Measurements from ENCODE around the gene PEMT.

The PEMT gene

DNA sequence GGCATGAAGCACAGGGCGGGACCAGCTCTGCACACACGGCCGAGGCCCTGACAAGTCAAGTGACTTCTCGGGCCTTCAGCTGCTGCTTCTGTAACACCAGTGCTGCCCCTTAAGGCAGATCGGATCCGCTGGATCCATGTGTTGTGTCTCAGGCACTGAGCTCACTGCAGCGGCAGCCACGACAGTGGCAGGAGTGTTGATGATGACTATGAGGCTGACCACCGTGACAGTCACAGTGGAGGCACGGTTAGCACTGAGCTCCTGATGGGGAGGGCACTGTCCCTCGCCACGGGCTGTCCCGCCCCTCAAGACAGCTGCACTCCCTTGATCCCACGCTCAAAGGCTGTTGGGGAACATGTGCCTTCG, 29.4 kb downstream of the PEMT start:
- Histone ChIP-seq H3K36me3 (ENCODE audit: control insufficient read depth, insufficient read depth, low read length) (no peaks in the 10 kb centered on the region), H3K27me3 (replicated peaks; ENCODE audit: control insufficient read depth, insufficient read depth, low read length) (no peaks in the 10 kb centered on the region), H3K4me3 (replicated peaks; ENCODE audit: low read depth, low read length) (no peak overlapping the region)
- TF ChIP-seq, protein P1, sequence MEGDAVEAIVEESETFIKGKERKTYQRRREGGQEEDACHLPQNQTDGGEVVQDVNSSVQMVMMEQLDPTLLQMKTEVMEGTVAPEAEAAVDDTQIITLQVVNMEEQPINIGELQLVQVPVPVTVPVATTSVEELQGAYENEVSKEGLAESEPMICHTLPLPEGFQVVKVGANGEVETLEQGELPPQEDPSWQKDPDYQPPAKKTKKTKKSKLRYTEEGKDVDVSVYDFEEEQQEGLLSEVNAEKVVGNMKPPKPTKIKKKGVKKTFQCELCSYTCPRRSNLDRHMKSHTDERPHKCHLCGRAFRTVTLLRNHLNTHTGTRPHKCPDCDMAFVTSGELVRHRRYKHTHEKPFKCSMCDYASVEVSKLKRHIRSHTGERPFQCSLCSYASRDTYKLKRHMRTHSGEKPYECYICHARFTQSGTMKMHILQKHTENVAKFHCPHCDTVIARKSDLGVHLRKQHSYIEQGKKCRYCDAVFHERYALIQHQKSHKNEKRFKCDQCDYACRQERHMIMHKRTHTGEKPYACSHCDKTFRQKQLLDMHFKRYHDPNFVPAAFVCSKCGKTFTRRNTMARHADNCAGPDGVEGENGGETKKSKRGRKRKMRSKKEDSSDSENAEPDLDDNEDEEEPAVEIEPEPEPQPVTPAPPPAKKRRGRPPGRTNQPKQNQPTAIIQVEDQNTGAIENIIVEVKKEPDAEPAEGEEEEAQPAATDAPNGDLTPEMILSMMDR (IDR thresholded peaks at IDR 0.05; ENCODE audit: insufficient read depth, low read length, poor library complexity, severe bottlenecking), result no peak
- no peak for DNase-seq (ENCODE audit: extremely low read depth, insufficient read length)

DNA sequence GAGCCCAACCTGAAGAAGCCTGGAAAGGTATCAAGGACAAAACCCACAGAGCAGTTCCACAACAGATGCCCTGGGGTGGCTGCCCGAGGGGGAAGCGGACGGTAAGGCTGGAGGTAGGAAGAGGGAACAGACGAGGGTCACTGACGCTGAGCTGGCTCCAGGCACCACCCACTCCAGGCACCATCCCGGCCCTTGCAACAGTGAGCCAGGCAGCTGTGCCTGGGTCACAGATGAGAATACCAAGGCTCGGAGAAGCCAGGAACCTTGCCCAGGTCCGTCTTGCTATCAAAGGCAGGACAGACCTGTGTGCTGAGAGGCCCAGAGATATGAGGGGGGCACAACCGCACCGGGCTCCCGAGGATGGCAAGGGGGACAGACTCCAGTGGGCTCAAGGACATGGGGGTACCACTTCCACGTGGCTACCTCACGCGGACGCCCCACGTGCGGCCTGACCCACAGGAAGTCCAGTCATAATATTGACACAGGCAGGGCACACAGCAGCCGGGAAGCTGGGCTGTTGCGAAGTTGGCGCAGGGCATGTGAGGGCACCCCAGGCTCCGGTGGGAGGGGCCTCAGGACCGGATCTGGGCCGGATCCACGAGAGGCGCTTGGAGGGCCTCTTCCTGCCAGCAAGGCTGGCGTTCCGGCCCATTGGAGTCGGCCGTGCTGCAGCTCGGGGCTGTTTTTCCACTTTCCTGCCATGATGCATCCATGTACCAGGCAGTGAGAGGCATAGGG, 29.9 kb downstream of the PEMT start:
- no peaks in the 10 kb centered on the region for H3K36me3 ChIP-seq (ENCODE audit: control insufficient read depth, insufficient read depth, low read length)
- TF ChIP-seq, protein P1 (IDR thresholded peaks at IDR 0.05; ENCODE audit: insufficient read depth, low read length, poor library complexity, severe bottlenecking), result no peak
- no peak for DNase-seq (ENCODE audit: extremely low read depth, insufficient read length)
- H3K4me3 ChIP-seq (replicated peaks; ENCODE audit: low read depth, low read length), result no peak overlapping the region
- no peaks in the 10 kb centered on the region for H3K27me3 ChIP-seq (replicated peaks; ENCODE audit: control insufficient read depth, insufficient read depth, low read length)

DNA sequence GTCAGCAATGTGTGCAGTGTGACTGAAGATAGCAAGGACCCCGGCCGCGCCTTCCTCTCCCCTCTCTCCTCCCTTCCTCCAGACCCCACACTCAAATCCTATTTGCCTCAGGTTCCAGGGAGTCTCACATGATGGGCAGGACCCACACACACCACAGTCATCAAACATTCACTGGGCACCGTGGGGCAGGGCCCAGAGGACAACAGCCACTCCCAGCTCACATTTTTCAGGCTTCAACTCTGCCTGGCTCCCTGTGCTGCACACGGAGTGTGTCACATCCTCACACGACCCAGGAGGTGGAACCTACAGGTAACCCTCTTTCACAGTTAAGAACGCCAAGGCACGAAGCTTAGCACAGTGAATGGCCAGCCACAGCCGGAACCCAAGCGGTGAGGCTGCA, 30.5 kb downstream of the PEMT start:
- no peak for DNase-seq (ENCODE audit: extremely low read depth, insufficient read length)
- Histone ChIP-seq H3K27me3 (replicated peaks; ENCODE audit: control insufficient read depth, insufficient read depth, low read length) (no peaks in the 10 kb centered on the region), H3K36me3 (ENCODE audit: control insufficient read depth, insufficient read depth, low read length) (no peaks in the 10 kb centered on the region), H3K4me3 (replicated peaks; ENCODE audit: low read depth, low read length) (no peak overlapping the region)
- TF ChIP-seq, protein P1 (IDR thresholded peaks at IDR 0.05; ENCODE audit: insufficient read depth, low read length, poor library complexity, severe bottlenecking), result no peak

DNA sequence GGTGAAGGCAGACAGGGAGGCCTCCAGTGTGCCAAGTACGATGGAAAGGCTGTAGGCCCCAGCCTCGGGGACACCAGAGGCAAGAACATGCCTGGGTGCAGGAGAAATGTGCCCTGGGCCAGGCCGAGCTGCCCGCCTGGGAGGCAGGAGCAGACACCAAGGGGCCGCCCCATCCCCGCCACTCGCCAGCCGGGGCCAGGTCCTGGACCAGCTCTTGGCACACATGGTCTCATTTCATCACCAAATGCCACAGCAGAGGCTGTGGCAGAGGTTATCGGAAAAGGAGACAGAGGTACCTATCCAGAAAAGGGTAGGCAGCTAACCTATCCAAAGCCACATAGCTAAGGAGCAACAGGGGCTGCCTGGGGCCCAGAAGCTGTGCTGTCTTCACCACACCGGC, 31.3 kb downstream of the PEMT start:
- TF ChIP-seq, protein P1 (IDR thresholded peaks at IDR 0.05; ENCODE audit: insufficient read depth, low read length, poor library complexity, severe bottlenecking), result no peak
- no peaks in the 10 kb centered on the region for H3K36me3 ChIP-seq (ENCODE audit: control insufficient read depth, insufficient read depth, low read length)
- no peaks in the 10 kb centered on the region for H3K27me3 ChIP-seq (replicated peaks; ENCODE audit: control insufficient read depth, insufficient read depth, low read length)
- DNase-seq (ENCODE audit: extremely low read depth, insufficient read length), result no peak
- H3K4me3 ChIP-seq (replicated peaks; ENCODE audit: low read depth, low read length), result no peak overlapping the region

DNA sequence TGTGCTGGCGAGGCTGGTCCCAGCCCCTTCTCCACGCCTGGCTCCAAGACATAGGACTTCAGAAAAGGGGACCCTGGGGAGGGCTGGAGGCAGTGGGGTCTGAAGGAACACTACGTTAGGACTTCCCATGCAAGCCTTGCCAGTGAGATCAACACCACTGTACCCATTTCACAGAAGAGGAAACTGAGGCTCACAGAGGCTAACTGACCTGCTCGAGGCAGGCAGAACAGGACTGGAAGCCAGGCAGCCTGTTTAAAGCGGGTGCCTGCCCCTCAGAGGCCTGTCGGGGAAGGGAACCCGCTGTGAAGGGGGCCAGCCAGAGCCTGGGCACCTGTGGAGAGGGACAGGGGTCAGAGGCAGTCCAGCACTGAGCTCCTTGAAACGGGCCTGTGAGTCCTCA, 32.3 kb downstream of the PEMT start:
- Histone ChIP-seq H3K4me3 (replicated peaks; ENCODE audit: low read depth, low read length) (no peak overlapping the region), H3K36me3 (ENCODE audit: control insufficient read depth, insufficient read depth, low read length) (no peaks in the 10 kb centered on the region), H3K27me3 (replicated peaks; ENCODE audit: control insufficient read depth, insufficient read depth, low read length) (no peaks in the 10 kb centered on the region)
- TF ChIP-seq, protein P1 (IDR thresholded peaks at IDR 0.05; ENCODE audit: insufficient read depth, low read length, poor library complexity, severe bottlenecking), result no peak
- no peak for DNase-seq (ENCODE audit: extremely low read depth, insufficient read length)

DNA sequence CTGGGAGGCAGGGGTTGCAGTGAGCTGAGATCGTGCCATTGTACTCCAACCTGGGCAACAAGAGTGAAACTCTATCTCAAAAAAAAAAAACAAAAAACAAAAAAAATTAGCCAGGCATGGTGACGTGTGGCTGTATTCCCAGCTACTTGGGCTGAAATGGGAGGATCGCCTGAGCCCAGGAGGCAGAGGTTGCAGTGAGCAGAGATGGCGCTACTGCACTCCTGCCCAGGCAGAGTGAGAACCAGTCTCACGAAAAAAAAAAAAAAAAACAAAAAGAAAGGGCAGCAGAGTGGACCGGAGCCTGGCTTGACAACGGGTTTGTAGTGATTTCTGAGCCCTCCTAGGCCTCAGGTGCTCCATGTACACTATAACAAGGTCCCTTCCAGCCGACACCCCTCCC, 33.1 kb downstream of the PEMT start:
- H3K4me3 ChIP-seq (replicated peaks; ENCODE audit: low read depth, low read length), result no peak overlapping the region
- no peaks in the 10 kb centered on the region for H3K27me3 ChIP-seq (replicated peaks; ENCODE audit: control insufficient read depth, insufficient read depth, low read length)
- no peaks in the 10 kb centered on the region for H3K36me3 ChIP-seq (ENCODE audit: control insufficient read depth, insufficient read depth, low read length)
- no peak for DNase-seq (ENCODE audit: extremely low read depth, insufficient read length)
- TF ChIP-seq, protein P1 (IDR thresholded peaks at IDR 0.05; ENCODE audit: insufficient read depth, low read length, poor library complexity, severe bottlenecking), result no peak
